Activated CD8-positive, alpha-beta memory T cell treated with anti-CD3 and anti-CD28 coated beads, Interleukin-2, amount 50 U/mL, for 24 hours (primary cell): ENCODE measurements around the gene GNG2.

Experiments
- DNase-seq: peaks from one replicate; pipeline ENCODE4 v3.0.0-alpha.2; 2020; ENCODE audit errors: extremely low read depth

GNG2 gene

GRCh38 chr14:51993285-51993920 is 133.0 kb downstream of the GNG2 start:
- DNase-seq = no peak

- DNase-seq = no peak
Measured at GRCh38 chr14:51996148-51996746, 135.8 kb downstream of the GNG2 start.

DNA sequence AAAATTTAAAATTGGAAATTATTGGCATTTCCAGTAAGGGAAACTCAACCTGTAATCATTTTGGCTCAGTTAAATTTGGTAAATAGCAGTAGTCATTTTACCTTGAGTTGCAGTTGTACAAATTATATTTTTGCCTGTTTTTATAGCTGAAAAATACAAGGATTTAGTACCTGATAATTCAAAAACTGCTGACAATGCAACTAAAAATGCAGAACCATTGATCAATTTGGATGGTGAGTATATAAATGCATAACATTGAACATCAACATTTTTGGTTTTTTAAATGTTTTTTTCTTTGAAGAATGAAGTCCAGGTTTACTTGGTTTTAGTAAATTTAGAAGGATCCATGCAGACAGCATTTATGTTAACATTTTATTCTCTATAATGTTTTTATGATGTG is 137.9 kb downstream of the GNG2 start:
- no peak for DNase-seq

GRCh38 chr14:51999084-51999483 is 138.7 kb downstream of the GNG2 start:
- no peak for DNase-seq

- no peak for DNase-seq
Measured at GRCh38 chr14:52000019-52000582, 139.7 kb downstream of the GNG2 start.

- no peak for DNase-seq
Measured at GRCh38 chr14:52000696-52001095, 140.3 kb downstream of the GNG2 start.

DNA sequence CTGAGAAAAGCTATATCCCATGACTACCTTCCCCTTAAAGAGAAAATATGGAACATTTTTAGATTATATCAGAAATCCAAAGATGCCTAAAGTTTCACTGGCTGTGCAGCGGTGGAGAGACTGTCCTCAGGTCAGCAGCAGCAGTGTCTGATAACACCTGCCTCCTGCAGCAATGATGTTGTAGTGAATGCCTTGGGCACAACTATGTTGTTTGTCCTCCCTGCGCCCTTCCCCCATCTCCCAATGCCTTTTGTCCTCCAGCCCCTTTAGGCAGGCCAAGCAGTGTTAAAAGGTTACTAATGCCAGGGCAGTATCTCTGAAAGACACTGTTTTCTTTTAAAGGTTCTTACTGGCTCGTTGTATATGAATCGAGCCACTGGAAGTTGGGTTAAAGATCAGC is 142.1 kb downstream of the GNG2 start:
- DNase-seq = no peak

GRCh38 chr14:52003324-52003723 is 142.9 kb downstream of the GNG2 start:
- no peak for DNase-seq

DNA sequence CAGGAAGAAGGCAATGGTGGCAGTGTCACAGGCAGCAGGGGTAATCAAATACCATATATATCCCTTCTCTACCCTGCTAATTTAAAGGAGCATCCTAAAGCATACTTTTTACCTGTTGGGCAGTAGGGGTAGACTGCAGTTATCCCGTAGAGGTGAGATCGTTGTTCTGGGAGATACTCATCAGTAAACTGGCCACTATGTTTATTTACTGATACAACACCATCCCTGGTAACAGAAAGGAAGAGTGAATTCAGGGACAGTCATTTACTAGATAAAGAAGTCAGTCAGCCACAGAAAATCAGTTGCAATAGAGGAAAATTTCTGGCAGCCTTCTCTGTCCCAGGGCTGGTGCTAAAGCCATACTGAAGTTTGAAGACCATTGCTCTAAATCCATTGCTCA is 145.2 kb downstream of the GNG2 start:
- no peak for DNase-seq

- no peak for DNase-seq
Measured at GRCh38 chr14:52006361-52006760, 145.9 kb downstream of the GNG2 start.

- DNase-seq = no peak
Measured at GRCh38 chr14:52007211-52007610, 146.8 kb downstream of the GNG2 start.

GRCh38 chr14:52007637-52008036 is 147.2 kb downstream of the GNG2 start:
- no peak for DNase-seq

GRCh38 chr14:52008136-52008535 is 147.7 kb downstream of the GNG2 start:
- DNase-seq = no peak

- DNase-seq = no peak
Measured at GRCh38 chr14:52010173-52010693, 149.8 kb downstream of the GNG2 start.

GRCh38 chr14:52011523-52011922 is 151.1 kb downstream of the GNG2 start:
- DNase-seq = no peak

GRCh38 chr14:52012635-52013034 is 152.2 kb downstream of the GNG2 start:
- DNase-seq = no peak

DNA sequence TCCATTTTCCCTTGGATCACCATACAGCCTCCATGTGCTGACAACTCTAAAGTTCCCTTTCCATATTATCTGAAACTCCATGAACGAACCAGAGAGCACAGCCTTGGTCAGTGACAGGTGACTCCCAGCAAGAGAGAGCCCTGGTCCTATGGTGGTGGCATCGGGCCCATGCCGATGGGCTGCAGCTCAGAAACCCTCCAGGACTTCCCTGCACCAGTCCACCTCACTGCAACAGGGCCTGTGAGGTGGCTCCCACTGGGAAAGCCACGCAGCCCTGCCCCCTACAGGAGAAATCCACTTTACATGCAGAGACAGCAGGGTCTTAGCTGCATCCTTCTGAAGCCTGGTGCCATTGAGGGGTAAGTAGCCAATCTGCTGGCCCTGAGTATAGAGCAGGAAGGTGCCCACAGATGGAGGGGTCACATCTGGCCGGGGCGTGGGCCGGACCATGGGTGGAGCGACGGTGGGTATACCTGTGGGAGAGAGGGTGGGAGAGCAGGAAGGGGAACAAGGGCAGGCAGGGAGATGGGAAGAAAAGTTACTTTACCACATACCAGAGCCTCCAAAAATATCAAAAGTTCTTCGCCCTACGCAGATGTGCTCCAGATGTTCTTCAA is 153.7 kb downstream of the GNG2 start:
- DNase-seq = no peak

- DNase-seq = no peak
Measured at GRCh38 chr14:52014601-52015267, 154.3 kb downstream of the GNG2 start.

DNA sequence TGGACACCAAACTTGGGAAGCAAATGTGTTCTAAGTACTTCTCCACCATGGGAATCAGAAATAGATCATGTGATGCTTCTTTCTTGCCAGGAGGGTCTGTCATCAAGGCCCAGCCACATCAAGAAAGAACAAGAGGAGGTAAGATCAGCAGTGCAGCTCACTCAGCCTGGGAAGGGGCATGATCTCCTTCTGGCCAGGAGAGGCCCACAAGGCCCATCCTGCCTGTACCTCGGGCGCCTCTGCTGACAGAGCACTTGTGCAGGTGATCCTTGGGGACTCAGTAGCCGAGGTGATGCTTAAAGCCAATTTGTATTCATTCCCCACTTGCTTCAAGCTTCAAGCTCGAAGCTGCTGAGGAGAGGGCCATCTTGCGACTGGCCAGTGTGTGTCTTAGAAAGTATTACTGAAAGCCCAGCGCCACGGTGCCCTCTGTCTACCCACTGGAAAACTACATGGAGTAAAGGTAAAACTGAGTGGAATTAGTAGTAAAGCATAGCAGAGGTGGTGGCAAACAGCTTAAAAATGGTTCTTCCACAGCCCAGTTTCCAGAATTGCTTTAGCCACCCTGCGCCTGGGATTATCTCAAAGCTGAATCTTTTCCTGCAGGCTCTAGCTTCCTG is 155.1 kb downstream of the GNG2 start:
- DNase-seq = no peak

DNA sequence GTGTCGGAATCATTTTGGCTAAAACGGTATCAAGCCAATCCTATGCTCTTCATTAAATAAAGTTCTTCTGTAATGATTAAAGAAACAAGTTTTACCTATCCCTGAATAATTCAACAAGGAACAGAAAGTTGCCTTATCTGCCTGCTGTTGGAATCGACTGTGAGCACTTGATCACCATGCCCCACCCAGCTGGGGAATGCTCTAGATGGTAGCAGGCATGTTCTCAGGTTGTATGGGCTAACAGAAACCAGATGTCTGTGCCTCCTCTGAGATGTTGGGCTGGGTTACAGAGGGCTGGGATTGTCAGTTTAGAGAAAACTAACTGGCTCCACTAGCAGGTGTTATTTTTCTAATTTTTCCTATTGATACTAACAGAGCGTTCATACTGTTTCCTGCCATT is 157.8 kb downstream of the GNG2 start:
- no peak for DNase-seq

DNA sequence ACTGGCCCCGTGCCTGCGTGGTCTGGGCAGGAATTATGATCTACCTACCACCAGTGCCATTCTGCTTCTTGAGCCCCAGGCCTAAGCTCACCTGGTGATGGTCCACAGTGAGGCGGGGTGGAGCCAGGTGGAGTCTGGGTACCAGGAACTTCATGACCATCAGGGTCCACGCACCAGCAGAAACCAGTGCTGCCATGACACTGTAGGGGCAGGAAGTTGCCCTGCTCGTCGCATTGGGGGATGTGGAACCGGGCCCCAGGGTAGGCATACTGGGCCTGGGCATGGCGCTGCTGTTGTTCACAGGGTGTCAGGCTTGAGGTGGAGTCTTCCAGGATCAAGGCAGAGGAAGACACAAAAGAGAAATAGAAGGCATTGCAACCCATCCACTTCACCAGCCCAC is 158.6 kb downstream of the GNG2 start:
- no peak for DNase-seq
